GM21528 (cell line): ENCODE results near the gene SPOCK1.
"Not testable (repeated sequence)": the region's sequence is repeated elsewhere in the genome, so short reads cannot be mapped to it uniquely, and the experiment has no call there.

Source experiments
- ATAC-seq: cut with Tn5 transposase; IDR thresholded peaks from one replicate; pipeline ENCODE4 v1.9.1; 2021; ENCODE audit warnings: mild to moderate bottlenecking, moderate library complexity; ENCODE audit not compliant: unreplicated experiment, low FRiP score

Gene SPOCK1

DNA sequence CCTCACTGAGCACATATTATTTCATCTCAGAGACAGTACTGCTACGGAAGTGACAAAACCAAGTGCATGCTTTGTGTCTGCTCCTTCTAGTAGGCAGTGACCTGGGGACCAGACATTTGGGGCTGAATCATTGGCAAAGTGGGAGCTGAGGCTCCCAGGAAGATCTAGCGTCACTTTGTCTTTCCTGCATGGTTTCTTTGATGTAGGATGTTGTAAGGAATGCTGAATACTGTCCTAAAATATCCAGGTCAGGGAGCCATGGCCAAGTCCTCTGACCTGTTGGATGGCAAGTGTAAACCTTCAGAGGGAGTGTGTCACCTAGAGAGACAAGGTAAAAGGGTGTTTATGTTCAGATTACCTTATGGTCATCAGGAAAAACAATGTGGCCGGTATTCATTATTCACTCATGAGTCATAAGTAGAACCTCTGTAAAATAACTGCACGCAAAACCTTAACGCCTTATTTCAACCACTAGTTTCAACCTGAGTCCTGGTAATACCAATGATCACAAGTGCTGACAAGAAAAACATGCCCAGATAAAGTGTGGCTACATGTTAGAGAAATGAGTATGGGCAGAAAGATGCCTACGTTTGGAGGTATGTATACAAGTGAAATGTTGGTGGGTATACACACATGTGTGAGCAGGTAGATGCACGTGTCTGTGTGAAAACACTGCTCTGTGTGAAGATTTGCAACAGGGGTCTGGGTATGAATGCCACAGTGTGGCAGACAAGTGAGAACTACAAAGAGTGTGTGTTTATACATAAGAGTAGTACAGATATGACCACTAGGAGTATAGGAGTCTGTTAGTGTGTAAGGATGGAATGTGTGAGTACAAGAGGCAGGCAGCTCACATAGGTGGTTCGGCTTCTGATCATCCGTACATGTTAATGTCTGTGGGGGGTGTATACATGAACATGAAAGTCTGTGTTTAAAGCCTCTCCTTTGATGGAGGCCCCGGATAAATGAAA is 263.9 kb downstream of the SPOCK1 start:
- ATAC-seq: no peak

- no peak for ATAC-seq
These were observed 265.4 kb downstream of the SPOCK1 start for GRCh38 chr5:137233726-137234125.

- ATAC-seq: not testable (repeated sequence)
These were observed 265.8 kb downstream of the SPOCK1 start for GRCh38 chr5:137233304-137233703.

- ATAC-seq: no peak
These were observed 267.6 kb downstream of the SPOCK1 start for GRCh38 chr5:137231540-137231939.

GRCh38 chr5:137228816-137229215 is 270.3 kb downstream of the SPOCK1 start:
- ATAC-seq: no peak

DNA sequence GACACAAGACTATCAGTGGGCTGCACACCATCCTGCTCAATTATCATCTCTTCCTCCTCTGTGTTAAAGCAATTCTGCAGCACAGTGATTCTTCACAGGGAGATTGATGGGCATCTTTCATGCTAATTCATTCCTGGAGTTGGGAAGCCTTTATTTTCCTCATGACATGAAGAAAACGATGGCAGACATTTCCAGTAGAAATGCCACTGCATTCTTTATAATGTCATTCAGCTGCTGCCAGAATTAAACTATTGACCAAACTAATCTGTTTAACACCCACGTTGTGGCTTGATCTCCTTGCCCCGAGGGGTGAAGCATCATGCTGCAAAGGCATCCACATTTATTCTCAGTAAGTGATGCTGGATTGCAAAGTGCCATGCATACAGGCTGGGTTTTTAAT is 273.0 kb downstream of the SPOCK1 start:
- ATAC-seq: no peak

- ATAC-seq: no peak
These were observed 275.5 kb downstream of the SPOCK1 start for GRCh38 chr5:137223324-137224295.

- ATAC-seq: no peak
These were observed 277.2 kb downstream of the SPOCK1 start for GRCh38 chr5:137221943-137222342.

DNA sequence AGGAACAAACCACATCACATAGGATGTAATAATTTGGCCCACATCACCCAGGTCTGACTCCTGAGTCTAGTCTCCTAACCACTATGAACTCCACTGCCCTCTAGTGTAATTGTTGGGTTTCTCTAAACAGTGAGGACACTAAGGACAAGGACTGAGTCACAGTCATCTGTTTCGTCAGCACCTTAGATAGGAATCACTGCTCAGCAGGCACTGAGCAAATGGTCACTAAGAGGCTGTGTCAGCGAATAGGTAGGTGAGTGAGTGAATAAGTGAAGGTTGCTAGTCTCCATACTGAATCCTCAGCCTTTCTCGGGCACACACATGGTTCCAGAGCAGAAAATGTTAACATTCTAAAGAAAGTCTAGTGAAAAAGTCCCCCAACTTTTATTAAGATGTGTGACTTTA is 278.6 kb downstream of the SPOCK1 start:
- ATAC-seq: no peak

DNA sequence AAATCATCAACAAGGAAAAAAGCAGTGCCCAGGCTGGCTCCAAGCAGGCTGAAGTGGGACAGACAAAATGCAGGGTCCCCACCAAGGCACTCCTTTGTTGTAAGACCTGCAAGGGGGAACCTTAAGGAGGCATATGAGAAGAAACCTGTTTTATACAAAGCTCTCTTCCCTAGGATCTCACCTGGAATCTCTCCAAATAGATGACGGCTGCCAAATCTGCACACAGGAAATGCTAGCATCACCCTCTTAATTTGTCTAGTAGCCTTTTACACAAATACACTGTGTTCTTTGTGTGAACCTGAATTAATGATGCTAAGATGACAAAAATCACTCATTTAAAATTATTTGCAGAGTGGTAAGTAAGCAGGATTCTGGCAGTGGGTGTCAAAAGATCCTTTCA is 280.2 kb downstream of the SPOCK1 start:
- ATAC-seq: no peak

DNA sequence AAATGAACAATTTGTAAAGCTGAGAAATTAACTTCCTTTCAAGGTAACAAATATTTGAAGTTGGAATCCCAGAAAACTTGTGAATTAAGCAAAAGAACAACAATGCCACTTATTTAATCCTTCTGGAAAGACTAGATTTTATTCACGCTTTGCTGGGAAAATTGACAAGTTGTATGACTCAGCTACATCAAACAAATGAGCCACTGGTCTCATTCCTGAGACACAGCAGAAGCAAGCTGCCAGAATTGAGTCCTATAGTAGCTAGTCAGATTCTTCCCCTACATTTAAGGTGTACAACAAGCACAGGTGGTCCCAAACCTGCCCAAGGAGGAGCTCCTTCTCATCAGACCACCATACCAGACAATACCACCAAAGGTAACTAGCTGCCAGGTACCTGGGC is 280.7 kb downstream of the SPOCK1 start:
- ATAC-seq: no peak

- ATAC-seq: no peak
These were observed 281.4 kb downstream of the SPOCK1 start for GRCh38 chr5:137217599-137218200.

DNA sequence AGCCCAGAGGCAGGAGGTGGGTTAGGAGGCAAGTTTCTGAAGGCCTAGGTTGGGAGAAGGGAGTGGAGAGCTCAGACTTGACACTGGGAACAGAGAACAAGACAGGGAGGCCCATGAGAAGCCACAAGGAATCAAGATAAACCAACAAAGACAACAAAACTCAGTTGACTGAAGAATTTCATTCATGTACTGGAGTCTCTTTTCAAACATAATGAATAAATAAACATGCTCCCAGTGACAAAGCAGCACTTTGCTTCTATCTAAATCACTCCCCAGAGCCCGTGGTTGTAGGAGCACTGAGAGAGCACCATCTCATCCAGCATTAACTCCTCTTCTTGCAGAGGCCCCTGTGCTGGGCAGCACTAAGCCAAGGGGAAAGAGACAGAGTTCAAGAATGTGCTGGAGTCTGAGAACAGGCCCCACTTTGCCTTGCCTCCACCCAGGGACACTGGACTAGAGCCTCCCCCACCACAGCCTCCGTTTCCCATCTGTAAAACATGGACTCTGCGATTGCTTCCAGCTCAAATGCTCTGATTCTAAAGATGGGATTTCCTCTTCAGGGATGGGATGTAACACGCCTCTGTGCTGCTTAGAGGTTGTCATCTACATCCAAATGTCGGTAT is 282.0 kb downstream of the SPOCK1 start:
- no peak for ATAC-seq

DNA sequence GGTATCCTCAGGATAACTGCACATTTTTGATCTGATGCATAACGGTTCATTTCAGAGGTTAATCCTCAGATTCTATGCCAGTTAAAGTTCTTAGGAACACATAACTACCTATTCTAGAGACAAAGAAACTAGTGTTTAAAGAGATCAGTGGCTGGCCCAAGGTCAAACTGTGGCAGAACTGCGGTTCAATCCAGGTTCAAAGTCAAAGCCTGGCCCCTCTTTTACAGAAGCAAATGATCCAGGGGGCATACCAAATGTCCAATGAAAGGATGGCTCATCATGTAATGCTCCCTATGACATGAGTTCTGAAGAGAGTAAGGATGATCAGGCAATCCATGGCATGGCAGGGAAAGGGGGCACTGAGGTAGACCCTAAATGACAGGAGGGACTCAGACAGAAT is 283.3 kb downstream of the SPOCK1 start:
- no peak for ATAC-seq

GRCh38 chr5:137215261-137215660 is 283.9 kb downstream of the SPOCK1 start:
- ATAC-seq: no peak

DNA sequence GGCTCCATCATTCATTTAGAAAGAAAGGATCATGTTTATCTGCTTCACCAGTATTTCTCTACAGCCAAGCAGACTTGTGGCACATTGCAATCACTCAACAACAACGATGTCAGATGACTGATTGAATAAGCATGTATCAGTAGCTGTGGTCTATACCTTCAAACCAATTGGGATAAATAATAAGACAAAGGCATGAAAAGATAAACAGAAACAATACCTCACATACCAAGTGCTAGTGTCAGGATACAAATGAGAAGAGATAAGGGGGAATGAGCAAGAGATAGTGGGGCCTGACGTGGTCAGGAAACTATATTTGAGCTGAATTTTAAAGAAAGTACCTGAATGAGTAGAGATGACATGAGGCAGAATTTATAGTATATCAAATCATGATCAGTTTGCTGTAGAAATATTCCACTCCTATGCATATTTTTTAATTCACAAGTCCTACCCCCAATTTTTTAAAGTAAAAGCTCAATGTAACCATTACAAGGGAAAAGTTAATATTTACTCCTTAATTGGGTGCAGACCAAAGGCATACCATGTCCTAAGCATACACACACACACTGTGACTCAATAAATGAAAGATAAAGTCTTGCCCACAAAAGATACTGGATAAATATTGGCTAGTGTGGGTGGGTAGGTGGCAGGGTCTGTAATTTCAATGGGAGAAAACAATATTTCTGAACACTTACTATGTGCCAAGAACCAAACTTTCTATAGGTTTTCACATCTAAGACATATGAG is 284.5 kb downstream of the SPOCK1 start:
- ATAC-seq: no peak

DNA sequence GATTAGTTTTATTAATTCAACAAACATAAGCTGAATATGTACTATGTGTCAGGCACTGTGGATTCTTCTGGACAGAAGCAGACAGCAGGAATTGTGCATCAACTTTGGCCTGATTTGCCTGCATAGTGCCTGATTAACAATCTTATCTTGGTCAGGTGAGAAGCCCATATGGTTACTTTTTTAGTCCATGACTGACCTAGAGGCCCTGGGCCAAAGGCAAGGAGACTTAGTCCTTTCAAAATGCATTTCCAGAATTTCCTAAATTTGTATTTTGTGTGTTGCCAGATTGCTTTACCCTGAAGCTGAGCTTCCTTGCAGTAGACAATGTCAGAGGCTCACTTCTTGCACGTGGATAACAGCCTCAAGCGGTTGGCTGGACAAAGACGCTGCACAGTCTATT is 286.7 kb downstream of the SPOCK1 start:
- ATAC-seq: no peak

GRCh38 chr5:137209232-137209809 is 289.8 kb downstream of the SPOCK1 start:
- ATAC-seq: no peak

GRCh38 chr5:137207023-137207760 is 291.9 kb downstream of the SPOCK1 start:
- no peak for ATAC-seq
